Loucy (cell line): ENCODE measurements around the gene FOXM1.

Experiments used
- H2AFZ ChIP-seq: fragments of 200-600 bp; sonication (generic); 2 replicates; pipeline ENCODE4 v1.6.0; 2016; ENCODE audit warnings: antibody characterized with exemption, mild to moderate bottlenecking, low read length, moderate library complexity
- H3F3A ChIP-seq: fragments of 200-600 bp; 2 replicates; pipeline ENCODE4 v1.6.0; 2016; ENCODE audit warnings: antibody characterized with exemption, low read depth, mild to moderate bottlenecking
- H3K27me3 ChIP-seq: fragments of 200-600 bp; sonication (generic); 2 replicates; pipeline ENCODE4 v1.6.1; 2014; ENCODE audit warnings: low read length, mild to moderate bottlenecking; ENCODE audit not compliant: insufficient read depth, poor library complexity, severe bottlenecking
- H3K36me3 ChIP-seq: fragments of 200-600 bp; sonication (generic); 2 replicates; pipeline ENCODE4 v1.6.1; 2016; ENCODE audit warnings: low read length; ENCODE audit not compliant: insufficient read depth
- H3K4me1 ChIP-seq: fragments of 200-600 bp; sonication (generic); 2 replicates; pipeline ENCODE4 v1.5.1; 2014; ENCODE audit warnings: low read length, mild to moderate bottlenecking; ENCODE audit not compliant: insufficient read depth, poor library complexity, severe bottlenecking
- H3K4me2 ChIP-seq: fragments of 200-600 bp; sonication (generic); 2 replicates; pipeline ENCODE4 v1.6.0; 2014; ENCODE audit warnings: antibody characterized with exemption, low read length, low read depth, mild to moderate bottlenecking; ENCODE audit not compliant: poor library complexity, severe bottlenecking
- H3K4me3 ChIP-seq: fragments of 200-600 bp; sonication (generic); 2 replicates; pipeline ENCODE4 v1.5.1; 2014; ENCODE audit warnings: low read length, mild to moderate bottlenecking, mixed read lengths; ENCODE audit not compliant: poor library complexity, severe bottlenecking
- H3K79me2 ChIP-seq: fragments of 200-600 bp; sonication (generic); 2 replicates; pipeline ENCODE4 v1.6.1; 2014; ENCODE audit warnings: low read length; ENCODE audit not compliant: insufficient read depth
- H3K9ac ChIP-seq: fragments of 200-600 bp; sonication (generic); 2 replicates; pipeline ENCODE4 v1.6.0; 2014; ENCODE audit warnings: mild to moderate bottlenecking, low read depth, low read length, moderate library complexity; ENCODE audit not compliant: poor library complexity, severe bottlenecking
- H3K9me2 ChIP-seq: fragments of 200-600 bp; sonication (generic); replicated peaks from 2 replicates; pipeline ENCODE4 v1.6.1; 2016; ENCODE audit warnings: low read depth, low read length, mixed read lengths
- H3K9me3 ChIP-seq: fragments of 200-600 bp; sonication (generic); 2 replicates; pipeline ENCODE4 v1.6.1; 2014; ENCODE audit warnings: mild to moderate bottlenecking, antibody characterized with exemption, low read length, low read depth; ENCODE audit not compliant: insufficient read depth
- H4K20me1 ChIP-seq: fragments of 200-600 bp; sonication (generic); 2 replicates; pipeline ENCODE4 v1.6.0; 2014; ENCODE audit warnings: antibody characterized with exemption, low read length, mild to moderate bottlenecking; ENCODE audit not compliant: insufficient read depth, poor library complexity, severe bottlenecking
- CTCF ChIP-seq: fragments of 200-600 bp; sonication (generic); conservative IDR thresholded peaks from 2 replicates; pipeline ENCODE4 v1.5.1; 2014; ENCODE audit warnings: mild to moderate bottlenecking, antibody characterized with exemption, low read length
- EZH2phosphoT487 ChIP-seq: fragments of 200-600 bp; IDR thresholded peaks from 2 replicates; pipeline ENCODE4 v1.6.1; 2018; ENCODE audit warnings: antibody characterized with exemption, mild to moderate bottlenecking, moderate library complexity, borderline replicate concordance

FOXM1 gene

GRCh38 chr12:2912216-2912575 lies 35.2 kb upstream of the FOXM1 start:
- TF ChIP-seq CTCF, result no peak
- no peak for TF ChIP-seq EZH2phosphoT487
- H3K9me3 ChIP-seq, result no peaks in the 10 kb centered on the region
- H2AFZ ChIP-seq, result no peak overlapping the region
- H4K20me1 ChIP-seq, result no peaks in the 10 kb centered on the region
- no peaks in the 10 kb centered on the region for H3K4me1 ChIP-seq
- no peaks in the 10 kb centered on the region for H3K9me2 ChIP-seq
- no peak overlapping the region for H3K4me3 ChIP-seq
- no peaks in the 10 kb centered on the region for H3K27me3 ChIP-seq
- no peaks in the 10 kb centered on the region for H3K79me2 ChIP-seq
- H3K9ac ChIP-seq, result no peak overlapping the region
- H3K36me3 ChIP-seq, result no peaks in the 10 kb centered on the region
- H3F3A ChIP-seq, result no peaks in the 10 kb centered on the region
- no peak overlapping the region for H3K4me2 ChIP-seq

- Histone ChIP-seq H3K36me3 (no peaks in the 10 kb centered on the region), H3K4me1 (peaks cover 5% of the 10 kb centered on the region), H4K20me1 (no peaks in the 10 kb centered on the region), H3K4me2 (no peak overlapping the region), H3F3A (no peaks in the 10 kb centered on the region), H3K4me3 (no peak overlapping the region), H3K9me2 (no peaks in the 10 kb centered on the region), H2AFZ (no peak overlapping the region), H3K9ac (no peak overlapping the region), H3K9me3 (no peaks in the 10 kb centered on the region), H3K79me2 (no peaks in the 10 kb centered on the region), H3K27me3 (no peaks in the 10 kb centered on the region)
- TF ChIP-seq EZH2phosphoT487 (no peak), CTCF (no peak)
Observed at GRCh38 chr12:2904260-2904659, 27.3 kb upstream of the FOXM1 start.

GRCh38 chr12:2902272-2902880 lies 25.4 kb upstream of the FOXM1 start:
- peaks cover 5% of the 10 kb centered on the region for H3K4me1 ChIP-seq
- no peaks in the 10 kb centered on the region for H3K9me2 ChIP-seq
- H3K4me3 ChIP-seq, result no peak overlapping the region
- H3K79me2 ChIP-seq, result no peaks in the 10 kb centered on the region
- no peaks in the 10 kb centered on the region for H3K9me3 ChIP-seq
- TF ChIP-seq CTCF (no peak), EZH2phosphoT487 (no peak)
- no peaks in the 10 kb centered on the region for H3K27me3 ChIP-seq
- no peak overlapping the region for H3K9ac ChIP-seq
- no peak overlapping the region for H2AFZ ChIP-seq
- no peak overlapping the region for H3K4me2 ChIP-seq
- H3K36me3 ChIP-seq, result no peaks in the 10 kb centered on the region
- H4K20me1 ChIP-seq, result no peaks in the 10 kb centered on the region
- no peaks in the 10 kb centered on the region for H3F3A ChIP-seq
